Stimulated activated CD8-positive, alpha-beta memory T cell treated with anti-CD3 and anti-CD28 coated beads, Interleukin-7, amount 100 ng/mL, for 4 hours (primary cell): Measurements from ENCODE around the gene BCAN.

Experiments
- DNase-seq, 2 donors: peaks; one replicate each; pipeline ENCODE4 v3.0.0-alpha.2; 2020; ENCODE audit warnings: low read depth in 2 of 2

BCAN gene

DNA sequence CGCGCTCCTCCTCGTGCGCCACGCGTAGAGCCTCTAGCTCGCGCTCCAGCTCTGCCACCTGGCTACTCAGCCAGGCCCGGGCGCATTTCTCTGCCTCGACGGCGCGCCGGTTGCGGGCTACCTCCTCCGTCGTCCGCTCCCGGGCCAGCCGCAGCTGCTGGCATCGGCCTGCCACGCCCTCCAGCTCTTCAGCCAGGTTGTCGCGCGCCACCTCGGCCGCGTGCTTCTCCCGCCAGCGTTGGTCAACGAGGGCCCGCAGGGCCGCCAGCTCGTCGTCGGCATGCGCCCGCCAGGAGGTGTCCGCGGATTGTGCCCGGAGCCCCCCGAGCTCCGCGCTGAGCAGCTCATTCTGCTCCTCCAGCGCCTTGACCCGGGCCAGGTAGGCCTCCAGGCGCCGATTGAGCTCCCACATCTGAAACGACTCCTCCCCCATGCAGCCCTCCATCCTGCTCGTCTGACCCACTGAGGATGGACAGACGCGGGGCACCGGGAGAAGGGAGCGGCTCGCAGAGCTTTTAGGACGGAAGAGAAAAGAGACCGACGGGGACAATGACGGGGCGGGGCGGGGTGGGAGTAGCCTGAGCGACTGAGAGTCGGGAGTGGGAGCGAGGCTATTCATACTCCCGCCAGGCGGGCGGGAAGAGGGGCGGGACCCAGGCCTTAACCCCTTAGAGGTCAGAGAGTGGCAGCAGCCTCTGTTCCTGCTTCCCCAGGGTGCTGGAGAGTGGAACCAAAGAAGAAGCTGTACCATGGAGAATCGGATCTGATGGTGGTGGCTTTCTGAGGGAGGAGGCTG, 35.1 kb downstream of the BCAN start, which contains the start of gene NES:
Gene NES (minus strand): TSS at position 588 of the 796 bp plus-strand sequence. CDS start 143 bp downstream, at position 445.
- no peak for DNase-seq

GRCh38 chr1:156677616-156678596, 36.0 kb downstream of the BCAN start:
- DNase-seq, result no peak

GRCh38 chr1:156680056-156680455, 38.1 kb downstream of the BCAN start:
- no peak for DNase-seq

DNA sequence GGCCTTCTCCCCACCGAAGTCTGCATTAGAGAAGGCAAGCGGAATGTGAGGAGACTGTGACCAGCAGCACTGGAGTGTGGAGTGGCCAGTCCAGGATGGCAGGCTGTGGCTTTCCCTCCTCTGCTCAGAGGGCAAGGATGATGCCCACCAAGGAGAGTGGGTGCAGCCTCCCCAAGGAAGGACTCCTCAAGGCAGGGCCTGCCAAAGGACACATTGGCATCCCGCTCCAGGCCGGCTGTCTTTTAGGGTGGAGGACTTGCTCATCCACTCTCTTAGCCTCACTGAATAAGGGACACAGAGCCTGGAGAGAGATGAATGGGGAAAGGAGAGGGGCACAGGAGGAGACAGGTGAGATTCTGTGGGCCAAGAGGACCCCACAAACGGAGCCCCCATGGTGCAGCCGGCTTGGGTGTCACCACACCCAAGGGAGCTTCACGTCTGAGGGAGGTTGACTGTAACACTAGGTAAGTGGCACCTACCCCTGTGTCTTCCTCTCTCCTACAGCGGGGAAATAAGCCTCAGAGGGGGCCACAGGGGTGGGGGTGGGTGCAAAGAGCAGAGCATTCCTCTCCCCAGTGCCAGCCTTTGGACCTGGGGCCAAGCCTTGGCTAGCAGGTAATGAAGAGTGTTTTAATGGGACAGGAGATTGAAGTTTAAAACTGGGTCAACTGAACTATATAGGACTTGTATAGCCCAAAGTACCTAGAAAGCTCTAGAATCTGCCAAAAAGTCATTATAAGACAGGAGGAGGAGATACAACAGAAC, 39.5 kb downstream of the BCAN start:
- DNase-seq, result no peak

GRCh38 chr1:156682166-156682890, 40.4 kb downstream of the BCAN start:
- DNase-seq, result no peak

GRCh38 chr1:156684227-156684782, 42.4 kb downstream of the BCAN start:
- no peak for DNase-seq

GRCh38 chr1:156689035-156689952, 47.4 kb downstream of the BCAN start:
- DNase-seq, result peak; percentile 58 to 62

GRCh38 chr1:156689953-156690674, 48.2 kb downstream of the BCAN start:
- DNase-seq, result no peak

GRCh38 chr1:156690675-156691036, 48.7 kb downstream of the BCAN start:
- DNase-seq, result no peak

- DNase-seq, result no peak
Measured at GRCh38 chr1:156691191-156691590, 49.3 kb downstream of the BCAN start.

- DNase-seq, result no peak
Measured at GRCh38 chr1:156691665-156692440, 49.9 kb downstream of the BCAN start.

DNA sequence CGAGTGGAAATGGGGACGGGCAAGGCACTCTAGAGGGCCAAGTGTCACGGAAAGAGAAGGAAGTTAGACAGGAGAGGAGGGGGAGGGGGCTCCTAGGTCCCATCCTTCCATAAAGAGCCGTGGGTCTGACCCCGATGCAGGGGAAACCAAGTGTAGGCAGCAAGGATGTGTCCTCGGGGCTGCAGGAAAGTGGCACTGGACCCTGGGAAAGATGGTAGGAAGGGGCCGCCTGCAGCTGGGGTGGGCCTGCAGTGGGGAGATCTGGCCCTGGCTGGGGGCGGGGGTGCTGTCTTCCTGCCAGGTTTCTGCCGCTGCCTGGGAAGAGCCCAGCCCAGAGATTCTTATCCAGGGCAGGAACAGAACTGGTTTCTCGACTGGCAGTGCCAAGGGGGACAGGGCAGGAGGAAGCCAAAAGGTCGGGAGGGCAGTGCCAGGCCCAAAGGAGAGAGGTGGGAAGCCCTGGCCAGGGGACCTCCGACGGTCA, 50.6 kb downstream of the BCAN start:
- no peak for DNase-seq

- no peak for DNase-seq
Measured at GRCh38 chr1:156692925-156693847, 51.3 kb downstream of the BCAN start.

DNA sequence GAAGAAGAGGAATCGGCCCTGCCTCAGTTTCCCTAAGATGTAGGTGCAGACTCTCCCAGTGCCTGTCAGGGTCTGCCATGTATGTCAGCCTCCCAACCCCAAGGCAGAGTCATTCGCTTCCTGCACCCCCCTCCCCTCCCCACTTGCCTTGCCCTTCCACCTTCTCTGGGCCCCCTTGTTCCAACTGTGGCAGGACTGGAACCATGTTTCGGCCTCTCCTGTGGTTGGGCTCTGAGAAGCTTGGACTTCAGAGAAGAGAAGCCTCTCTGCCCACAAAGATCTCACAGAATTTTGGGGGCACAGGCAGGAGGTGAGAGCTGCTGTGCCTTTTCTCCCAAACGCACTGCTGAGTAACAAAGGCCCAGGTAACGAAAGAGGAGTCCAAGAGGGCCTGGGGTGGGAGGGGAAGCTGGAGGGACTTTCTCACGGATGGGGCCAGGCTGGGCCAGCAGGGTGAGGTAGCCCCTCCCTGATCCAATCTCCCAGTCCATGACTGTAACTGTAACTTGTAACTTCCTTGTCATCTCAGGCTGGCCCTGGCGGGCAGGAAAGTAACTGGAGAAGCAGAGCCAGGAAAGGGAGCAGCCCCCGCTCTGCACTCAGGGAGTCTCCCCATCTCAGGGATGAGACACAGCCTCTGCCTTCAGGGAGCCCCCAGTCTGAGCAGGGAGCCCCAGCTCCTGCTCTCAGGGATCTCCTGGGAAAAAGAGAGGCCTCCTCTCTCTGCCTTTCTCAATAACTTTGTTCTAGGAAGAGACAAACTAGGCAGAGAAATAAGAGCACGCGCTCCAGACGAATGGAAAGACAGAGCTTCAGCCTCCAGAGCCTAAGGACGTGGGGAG, 52.2 kb downstream of the BCAN start:
- no peak for DNase-seq

DNA sequence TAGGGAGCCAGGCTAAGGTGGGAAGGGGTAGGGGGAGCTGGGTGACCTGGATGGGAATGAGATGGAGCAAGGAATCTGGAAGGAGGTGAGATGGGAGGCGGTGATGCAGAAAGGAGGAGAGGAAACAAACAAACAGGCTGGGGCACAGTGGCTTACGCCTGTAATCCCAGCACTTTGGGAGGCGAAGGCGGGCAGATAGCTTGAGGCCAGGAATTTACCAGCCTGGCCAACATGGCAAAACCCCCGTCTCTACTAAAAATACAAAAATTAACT, 52.7 kb downstream of the BCAN start:
- DNase-seq, result no peak

DNA sequence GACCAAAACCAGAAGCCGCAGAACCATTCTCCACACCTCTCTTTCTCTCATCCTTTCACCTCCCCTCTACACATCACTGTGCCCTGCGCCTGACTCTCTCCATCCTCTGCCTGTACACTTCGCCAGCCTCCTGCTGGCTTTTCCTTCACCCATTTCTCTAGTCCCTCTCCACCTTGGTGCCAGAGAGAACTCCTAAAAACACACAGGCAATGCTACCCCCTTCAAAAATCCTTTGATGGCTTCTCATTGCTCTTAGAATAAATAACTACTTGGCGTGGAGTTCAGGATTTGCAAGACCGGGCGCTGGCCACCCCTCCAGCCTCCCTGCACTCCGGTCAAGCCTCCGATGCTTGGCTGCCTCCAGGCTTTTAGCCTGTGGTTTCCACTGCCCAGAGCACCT, 54.8 kb downstream of the BCAN start:
- DNase-seq, result no peak
